Measurements from ENCODE around the gene ATP2A2.

The ATP2A2 gene

DNA sequence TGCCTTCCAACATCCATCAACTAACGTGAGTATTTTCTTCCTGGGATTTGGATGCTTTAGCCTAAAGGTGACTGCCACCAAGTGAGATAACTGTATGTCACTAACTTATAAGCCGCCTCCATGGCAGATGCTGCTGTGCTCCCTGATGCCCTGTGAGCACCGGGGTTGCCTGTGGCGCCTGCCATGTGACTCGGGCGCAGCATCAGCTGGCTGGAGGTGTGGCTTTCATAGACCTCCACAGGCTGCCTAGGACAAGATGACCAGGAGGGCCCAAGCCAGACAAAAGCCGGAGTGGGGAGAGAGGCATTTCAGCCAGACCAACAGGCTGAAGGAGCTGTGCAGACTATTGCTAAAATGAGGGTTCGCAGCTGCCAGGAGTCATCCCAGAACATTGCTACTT is 66.7 kb downstream of the ATP2A2 start:
- H3K27me3 ChIP-seq (ENCODE audit: control insufficient read depth in 5 of 5, insufficient read depth in 4 of 5, low read length in 5 of 5), result no peaks in the 10 kb centered on the region
- H3K9me3 ChIP-seq (ENCODE audit: control insufficient read depth in 5 of 5, low read length in 5 of 5), result no peaks in the 10 kb centered on the region
- H3K4me3 ChIP-seq (ENCODE audit: low read depth in 1 of 5, low read length in 5 of 5), result no peak overlapping the region
- peaks cover 19 to 86% (median 75%) of the 10 kb centered on the region in 5 donors for H3K36me3 ChIP-seq (ENCODE audit: control insufficient read depth in 5 of 5, insufficient read depth in 5 of 5, low read length in 5 of 5)
- no peak overlapping the region for H3K9ac ChIP-seq (ENCODE audit: low read length in 5 of 5)
- H3K27ac ChIP-seq (ENCODE audit: low read depth, low read length), result no peak overlapping the region
- H3K4me1 ChIP-seq (ENCODE audit: control insufficient read depth in 5 of 5, insufficient read depth in 5 of 5, low read length in 5 of 5), result peaks cover 0 to 26% (median 0%) of the 10 kb centered on the region in 5 donors

DNA sequence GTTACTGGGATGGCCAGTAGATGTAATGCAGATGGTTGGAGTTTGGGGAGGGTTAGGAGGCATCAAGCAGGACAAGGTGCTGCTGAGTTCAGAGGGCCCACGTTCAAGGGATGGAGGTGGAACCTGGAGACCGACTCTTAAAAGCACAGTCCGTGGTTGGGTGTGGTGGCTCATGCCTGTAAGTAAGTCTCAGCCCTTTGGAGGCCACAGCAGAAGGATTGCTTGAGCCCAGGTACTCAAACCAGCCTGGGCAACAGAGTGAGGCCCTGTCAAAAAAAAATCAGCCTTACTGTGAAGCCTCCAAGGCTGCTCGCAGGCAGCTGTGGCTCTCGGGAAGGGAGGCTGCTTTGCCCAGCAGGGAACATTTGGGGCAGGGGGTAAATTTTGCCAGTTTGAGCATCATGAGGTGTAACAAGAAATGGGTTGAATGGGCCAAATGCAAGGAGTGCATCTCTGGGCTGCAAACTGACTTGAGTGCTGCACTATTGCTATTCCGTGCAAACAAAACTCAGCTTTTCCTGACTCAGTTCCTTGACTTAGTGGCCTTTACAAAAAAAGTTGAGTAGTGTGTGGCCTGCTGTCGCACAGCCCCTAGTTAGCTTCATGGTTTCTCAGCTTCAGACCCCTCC is 67.5 kb downstream of the ATP2A2 start:
- H3K27me3 ChIP-seq (ENCODE audit: control insufficient read depth in 5 of 5, insufficient read depth in 4 of 5, low read length in 5 of 5), result no peaks in the 10 kb centered on the region
- H3K27ac ChIP-seq (ENCODE audit: low read depth, low read length), result no peak overlapping the region
- no peaks in the 10 kb centered on the region for H3K9me3 ChIP-seq (ENCODE audit: control insufficient read depth in 5 of 5, low read length in 5 of 5)
- no peak overlapping the region for H3K9ac ChIP-seq (ENCODE audit: low read length in 5 of 5)
- H3K36me3 ChIP-seq (ENCODE audit: control insufficient read depth in 5 of 5, insufficient read depth in 5 of 5, low read length in 5 of 5), result peaks cover 15 to 78% (median 67%) of the 10 kb centered on the region in 5 donors
- peaks cover 0 to 26% (median 0%) of the 10 kb centered on the region in 5 donors for H3K4me1 ChIP-seq (ENCODE audit: control insufficient read depth in 5 of 5, insufficient read depth in 5 of 5, low read length in 5 of 5)
- no peak overlapping the region for H3K4me3 ChIP-seq (ENCODE audit: low read depth in 1 of 5, low read length in 5 of 5)

DNA sequence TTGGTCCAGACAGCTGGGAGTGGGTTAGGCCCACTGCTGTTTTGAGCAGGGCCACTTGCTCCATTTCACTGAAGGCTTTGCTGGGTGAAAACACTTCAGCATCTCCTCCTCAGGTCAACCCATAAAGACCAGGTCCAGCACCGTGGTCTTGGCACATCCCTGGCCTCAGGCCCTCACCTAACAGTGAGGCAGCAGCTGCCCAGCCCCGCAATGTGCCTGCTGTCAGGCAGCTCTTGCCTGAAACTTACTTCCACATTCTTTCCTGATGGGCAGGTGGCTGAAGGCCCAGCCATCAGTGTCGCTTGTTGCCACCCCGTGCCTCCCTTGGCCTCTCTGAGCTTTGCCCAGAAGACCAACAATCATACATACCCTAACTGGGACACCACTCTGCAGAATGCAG is 68.0 kb downstream of the ATP2A2 start:
- Histone ChIP-seq H3K9ac (ENCODE audit: low read length in 5 of 5) (no peak overlapping the region), H3K27me3 (ENCODE audit: control insufficient read depth in 5 of 5, insufficient read depth in 4 of 5, low read length in 5 of 5) (no peaks in the 10 kb centered on the region), H3K4me3 (ENCODE audit: low read depth in 1 of 5, low read length in 5 of 5) (no peak overlapping the region), H3K36me3 (ENCODE audit: control insufficient read depth in 5 of 5, insufficient read depth in 5 of 5, low read length in 5 of 5) (peaks cover 13 to 73% (median 61%) of the 10 kb centered on the region in 5 donors), H3K4me1 (ENCODE audit: control insufficient read depth in 5 of 5, insufficient read depth in 5 of 5, low read length in 5 of 5) (peaks cover 0 to 30% (median 0%) of the 10 kb centered on the region in 5 donors), H3K9me3 (ENCODE audit: control insufficient read depth in 5 of 5, low read length in 5 of 5) (no peaks in the 10 kb centered on the region), H3K27ac (ENCODE audit: low read depth, low read length) (no peak overlapping the region)

DNA sequence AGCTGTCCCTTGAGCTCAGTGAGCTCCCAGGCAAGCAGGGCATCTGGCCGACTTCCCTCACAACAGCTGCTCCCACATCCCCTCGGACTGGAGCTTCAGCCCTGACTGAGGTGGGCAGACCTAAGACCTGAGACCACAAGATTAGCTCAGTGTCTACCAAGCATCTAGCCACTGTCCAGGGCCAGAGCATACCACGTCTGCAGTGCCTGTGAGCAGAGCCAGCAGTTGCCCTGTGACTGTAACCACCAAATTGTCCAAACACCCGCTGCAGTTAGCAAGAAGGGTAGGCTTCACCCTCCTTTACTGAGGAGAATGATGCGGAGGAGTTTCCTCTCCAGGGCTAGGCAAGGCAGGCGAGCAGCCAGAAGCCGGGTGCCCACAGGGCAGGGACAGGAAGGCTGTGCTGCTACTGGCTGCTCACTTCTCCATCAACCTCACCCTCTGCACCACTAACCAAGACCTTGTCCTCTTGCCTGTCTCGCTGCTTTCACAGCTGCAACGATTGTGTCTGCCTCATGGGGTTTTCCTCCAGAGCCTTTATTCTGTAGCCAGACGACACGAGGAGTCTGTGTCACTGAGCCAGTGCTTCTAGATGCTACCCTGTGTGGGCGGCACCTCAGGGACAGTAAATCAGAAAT is 68.6 kb downstream of the ATP2A2 start:
- H3K36me3 ChIP-seq (ENCODE audit: control insufficient read depth in 5 of 5, insufficient read depth in 5 of 5, low read length in 5 of 5), result peaks cover 13 to 67% (median 56%) of the 10 kb centered on the region in 5 donors
- H3K27me3 ChIP-seq (ENCODE audit: control insufficient read depth in 5 of 5, insufficient read depth in 4 of 5, low read length in 5 of 5), result no peaks in the 10 kb centered on the region
- H3K27ac ChIP-seq (ENCODE audit: low read depth, low read length), result no peak overlapping the region
- H3K4me1 ChIP-seq (ENCODE audit: control insufficient read depth in 5 of 5, insufficient read depth in 5 of 5, low read length in 5 of 5), result peaks cover 0 to 31% (median 0%) of the 10 kb centered on the region in 5 donors
- no peak overlapping the region for H3K9ac ChIP-seq (ENCODE audit: low read length in 5 of 5)
- no peaks in the 10 kb centered on the region for H3K9me3 ChIP-seq (ENCODE audit: control insufficient read depth in 5 of 5, low read length in 5 of 5)
- no peak overlapping the region for H3K4me3 ChIP-seq (ENCODE audit: low read depth in 1 of 5, low read length in 5 of 5)

DNA sequence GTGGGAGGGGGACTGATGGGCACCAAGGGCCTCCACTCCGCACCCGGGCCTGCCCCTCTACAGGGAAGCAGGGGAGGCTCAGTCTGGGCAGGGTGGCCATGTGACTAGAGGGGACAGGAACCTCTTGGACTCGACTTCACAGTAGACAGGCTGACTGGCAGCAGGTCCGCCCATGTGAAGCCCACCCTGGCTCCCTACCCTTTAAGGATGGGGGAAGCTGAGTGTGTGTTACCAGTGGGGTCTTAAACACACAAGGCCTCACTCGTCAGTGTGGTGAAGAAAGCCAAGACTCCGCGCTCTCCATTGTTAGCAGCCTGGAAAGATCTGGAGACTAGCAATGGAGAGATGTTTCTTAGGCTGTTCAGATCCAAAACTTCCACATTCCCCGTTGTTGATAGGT is 70.1 kb downstream of the ATP2A2 start:
- H3K4me3 ChIP-seq (ENCODE audit: low read depth in 1 of 5, low read length in 5 of 5), result no peak overlapping the region
- H3K9me3 ChIP-seq (ENCODE audit: control insufficient read depth in 5 of 5, low read length in 5 of 5), result no peaks in the 10 kb centered on the region
- H3K4me1 ChIP-seq (ENCODE audit: control insufficient read depth in 5 of 5, insufficient read depth in 5 of 5, low read length in 5 of 5), result peaks cover 0 to 23% (median 0%) of the 10 kb centered on the region in 5 donors
- H3K36me3 ChIP-seq (ENCODE audit: control insufficient read depth in 5 of 5, insufficient read depth in 5 of 5, low read length in 5 of 5), result peaks cover 13 to 52% (median 41%) of the 10 kb centered on the region in 5 donors
- no peak overlapping the region for H3K27ac ChIP-seq (ENCODE audit: low read depth, low read length)
- H3K27me3 ChIP-seq (ENCODE audit: control insufficient read depth in 5 of 5, insufficient read depth in 4 of 5, low read length in 5 of 5), result no peaks in the 10 kb centered on the region
- H3K9ac ChIP-seq (ENCODE audit: low read length in 5 of 5), result no peak overlapping the region

DNA sequence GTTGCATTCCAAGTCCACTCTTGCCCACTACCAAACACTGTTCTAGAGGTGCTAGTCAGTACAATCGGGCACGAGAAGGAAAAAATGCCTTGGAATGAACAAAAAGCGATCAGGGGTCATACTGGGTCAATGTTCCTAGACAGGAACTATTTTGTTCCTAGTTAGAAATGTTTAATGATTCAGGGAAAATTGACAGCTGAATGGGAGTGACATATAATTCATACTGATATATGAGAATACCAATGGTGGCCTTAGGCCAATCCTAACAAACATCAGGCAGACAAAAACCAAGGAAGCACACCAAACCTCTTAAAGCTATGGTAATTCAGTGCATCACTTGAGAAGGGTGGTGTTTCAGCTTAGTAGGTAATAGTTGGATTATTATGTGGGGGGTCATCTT is 71.4 kb downstream of the ATP2A2 start:
- H3K36me3 ChIP-seq (ENCODE audit: control insufficient read depth in 5 of 5, insufficient read depth in 5 of 5, low read length in 5 of 5), result peaks cover 8 to 40% (median 30%) of the 10 kb centered on the region in 5 donors

DNA sequence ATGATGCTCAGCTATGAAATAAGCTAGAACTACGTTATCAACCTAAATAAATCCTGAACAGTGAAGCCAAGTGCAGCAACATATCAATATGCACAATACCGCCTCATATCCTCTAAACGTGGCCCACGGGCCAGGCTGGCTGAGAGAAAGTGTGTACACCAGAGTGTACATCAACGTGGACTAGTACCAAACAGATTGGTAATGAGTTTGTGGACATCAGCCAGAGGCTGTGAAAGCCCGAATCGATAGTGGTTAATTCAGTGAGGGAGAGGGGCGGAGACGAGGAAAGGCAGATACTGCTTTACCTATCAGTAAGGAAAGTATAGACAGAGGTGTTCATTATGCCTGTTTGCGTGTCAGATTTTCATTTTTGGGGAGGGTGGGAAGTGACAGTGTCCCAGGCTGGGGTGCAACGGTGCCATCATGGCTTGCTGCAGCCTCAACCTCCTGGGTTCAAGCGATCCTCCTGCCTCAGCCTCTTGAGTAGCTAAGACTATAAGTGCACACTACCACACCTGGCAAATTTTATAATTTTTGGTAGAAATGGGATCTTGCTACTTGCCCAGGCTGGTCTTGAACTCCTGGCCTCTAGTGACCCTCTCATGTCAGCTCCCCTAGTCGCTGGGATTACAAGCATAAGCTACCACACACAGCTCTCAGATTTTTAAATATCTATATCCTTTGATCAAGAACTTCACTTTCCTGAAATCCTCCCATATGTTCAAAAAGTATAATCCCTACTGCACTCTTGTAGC is 72.3 kb downstream of the ATP2A2 start:
- no peaks in the 10 kb centered on the region for H3K9me3 ChIP-seq (ENCODE audit: control insufficient read depth in 5 of 5, low read length in 5 of 5)
- H3K27ac ChIP-seq (ENCODE audit: low read depth, low read length), result no peak overlapping the region
- H3K4me3 ChIP-seq (ENCODE audit: low read depth in 1 of 5, low read length in 5 of 5), result no peak overlapping the region
- no peaks in the 10 kb centered on the region for H3K27me3 ChIP-seq (ENCODE audit: control insufficient read depth in 5 of 5, insufficient read depth in 4 of 5, low read length in 5 of 5)
- H3K4me1 ChIP-seq (ENCODE audit: control insufficient read depth in 5 of 5, insufficient read depth in 5 of 5, low read length in 5 of 5), result peaks cover 0 to 23% (median 0%) of the 10 kb centered on the region in 5 donors
- H3K9ac ChIP-seq (ENCODE audit: low read length in 5 of 5), result no peak overlapping the region
- H3K36me3 ChIP-seq (ENCODE audit: control insufficient read depth in 5 of 5, insufficient read depth in 5 of 5, low read length in 5 of 5), result peaks cover 6 to 30% (median 21%) of the 10 kb centered on the region in 5 donors

More for the DNA sequence above, 71.4 kb downstream of the ATP2A2 start:
- no peak overlapping the region for H3K9ac ChIP-seq (ENCODE audit: low read length in 5 of 5)
- H3K4me3 ChIP-seq (ENCODE audit: low read depth in 1 of 5, low read length in 5 of 5), result no peak overlapping the region
- H3K27ac ChIP-seq (ENCODE audit: low read depth, low read length), result no peak overlapping the region
- peaks cover 0 to 23% (median 0%) of the 10 kb centered on the region in 5 donors for H3K4me1 ChIP-seq (ENCODE audit: control insufficient read depth in 5 of 5, insufficient read depth in 5 of 5, low read length in 5 of 5)
- no peaks in the 10 kb centered on the region for H3K27me3 ChIP-seq (ENCODE audit: control insufficient read depth in 5 of 5, insufficient read depth in 4 of 5, low read length in 5 of 5)
- H3K9me3 ChIP-seq (ENCODE audit: control insufficient read depth in 5 of 5, low read length in 5 of 5), result no peaks in the 10 kb centered on the region

DNA sequence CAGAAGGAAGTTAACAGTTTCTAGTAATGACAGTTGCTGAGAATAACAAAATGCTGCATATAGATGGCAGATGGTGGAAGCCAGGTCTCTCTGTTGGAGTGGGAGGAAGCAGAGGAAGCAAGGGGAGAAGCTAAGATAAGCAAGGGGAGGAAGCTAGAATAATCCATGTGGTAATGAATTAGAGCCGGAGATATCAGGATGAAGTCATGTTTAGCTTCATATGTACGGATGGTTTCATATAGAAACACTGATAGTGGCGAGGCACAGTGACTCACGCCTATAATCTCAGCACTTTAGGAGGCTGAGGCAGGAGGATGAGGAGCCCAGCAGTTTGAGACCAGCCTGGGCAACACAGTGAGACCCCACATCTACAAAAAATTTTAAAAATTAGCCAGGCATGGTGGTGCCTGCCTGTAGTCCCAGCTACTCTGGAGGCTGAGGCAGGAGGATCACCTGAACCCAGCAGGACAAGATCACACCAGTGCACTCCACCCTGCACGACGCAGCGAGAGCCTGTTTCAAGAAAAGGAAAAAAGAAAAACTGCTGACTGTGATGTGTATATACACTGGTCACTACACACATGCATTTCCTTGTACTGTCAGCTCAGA is 73.2 kb downstream of the ATP2A2 start:
- H3K4me1 ChIP-seq (ENCODE audit: control insufficient read depth in 5 of 5, insufficient read depth in 5 of 5, low read length in 5 of 5), result peaks cover 0 to 20% (median 0%) of the 10 kb centered on the region in 5 donors
- H3K9ac ChIP-seq (ENCODE audit: low read length in 5 of 5), result no peak overlapping the region
- no peaks in the 10 kb centered on the region for H3K27me3 ChIP-seq (ENCODE audit: control insufficient read depth in 5 of 5, insufficient read depth in 4 of 5, low read length in 5 of 5)
- H3K9me3 ChIP-seq (ENCODE audit: control insufficient read depth in 5 of 5, low read length in 5 of 5), result no peaks in the 10 kb centered on the region
- no peak overlapping the region for H3K4me3 ChIP-seq (ENCODE audit: low read depth in 1 of 5, low read length in 5 of 5)
- peaks cover 6 to 21% (median 12%) of the 10 kb centered on the region in 5 donors for H3K36me3 ChIP-seq (ENCODE audit: control insufficient read depth in 5 of 5, insufficient read depth in 5 of 5, low read length in 5 of 5)
- no peak overlapping the region for H3K27ac ChIP-seq (ENCODE audit: low read depth, low read length)

DNA sequence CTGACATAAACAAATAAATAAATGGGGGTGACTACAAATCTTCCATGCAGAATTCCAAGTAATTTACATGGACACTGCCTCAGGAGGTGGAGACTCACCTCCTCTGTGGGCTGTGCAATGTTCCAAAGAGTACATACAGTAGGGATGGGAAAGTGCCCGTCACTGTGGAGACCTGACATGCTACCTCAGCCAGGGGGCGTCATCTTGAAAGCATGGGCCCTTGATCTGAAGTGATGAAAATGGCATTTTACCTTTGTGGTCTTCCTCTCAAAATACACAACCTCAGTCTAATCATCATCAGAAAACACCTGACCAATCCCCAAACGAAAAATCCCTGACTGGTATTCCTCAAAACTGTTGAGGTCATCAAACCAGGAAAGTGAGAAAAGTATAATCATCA is 74.0 kb downstream of the ATP2A2 start:
- no peak overlapping the region for H3K9ac ChIP-seq (ENCODE audit: low read length in 5 of 5)
- H3K36me3 ChIP-seq (ENCODE audit: control insufficient read depth in 5 of 5, insufficient read depth in 5 of 5, low read length in 5 of 5), result peaks cover 5 to 13% (median 6%) of the 10 kb centered on the region in 5 donors
- H3K27me3 ChIP-seq (ENCODE audit: control insufficient read depth in 5 of 5, insufficient read depth in 4 of 5, low read length in 5 of 5), result no peaks in the 10 kb centered on the region
- H3K9me3 ChIP-seq (ENCODE audit: control insufficient read depth in 5 of 5, low read length in 5 of 5), result no peaks in the 10 kb centered on the region
- no peak overlapping the region for H3K27ac ChIP-seq (ENCODE audit: low read depth, low read length)
- peaks cover 0 to 13% (median 0%) of the 10 kb centered on the region in 5 donors for H3K4me1 ChIP-seq (ENCODE audit: control insufficient read depth in 5 of 5, insufficient read depth in 5 of 5, low read length in 5 of 5)
- H3K4me3 ChIP-seq (ENCODE audit: low read depth in 1 of 5, low read length in 5 of 5), result no peak overlapping the region

All from subcutaneous abdominal adipose tissue (tissue), 5 donors.